Heart left ventricle (tissue), 16 donors: ENCODE measurements around the gene TM4SF20. TPM values are rescaled to one million over a fixed set of nuclear protein-coding genes. Genes with fewer than 3 reads are reported as not detected.

ENCODE experiments used
- ATAC-seq, 4 donors: fragments of 200-7000 bp; cut with Tn5 transposase; one replicate each; pipeline ENCODE4 v1.9.1; 2020 to 2022; ENCODE audit warnings: moderate library complexity in 4 of 4, mild to moderate bottlenecking in 3 of 4, moderate number of reproducible peaks in 1 of 4
- DNase-seq, 5 donors: peaks; one replicate each; pipeline ENCODE4 v3.0.0-alpha.2; 2020
- H3K27ac ChIP-seq, 12 donors: fragments of 200-600 bp; sonication (generic) in 4 of 12; one replicate each; pipeline versions ENCODE4 v1.5.0 to v1.8.0; 2016 to 2022; ENCODE audit warnings: mild to moderate bottlenecking in 2 of 12
- H3K27me3 ChIP-seq, 9 donors: fragments of 200-600 bp; sonication (generic) in 2 of 9; one replicate each; pipeline versions ENCODE4 v1.5.1 to v1.8.0; 2016 to 2022; ENCODE audit warnings: mild to moderate bottlenecking in 3 of 9
- H3K36me3 ChIP-seq, 9 donors: fragments of 200-600 bp; sonication (generic) in 2 of 9; one replicate each; pipeline versions ENCODE4 v1.5.0 to v1.8.0; 2018 to 2022; ENCODE audit warnings: mild to moderate bottlenecking in 2 of 9
- H3K4me1 ChIP-seq, 12 donors: fragments of 200-600 bp; sonication (generic) in 4 of 12; one replicate each; pipeline versions ENCODE4 v1.5.0 to v1.8.0; 2016 to 2022; ENCODE audit warnings: mild to moderate bottlenecking in 3 of 12
- H3K4me3 ChIP-seq, 12 donors: fragments of 200-600 bp; sonication (generic) in 4 of 12; one replicate each; pipeline versions ENCODE4 v1.5.0 to v1.8.0; 2017 to 2022; ENCODE audit warnings: mild to moderate bottlenecking in 9 of 12, moderate library complexity in 4 of 12
- H3K9me3 ChIP-seq, 12 donors: fragments of 200-600 bp; sonication (generic) in 4 of 12; one replicate each; pipeline versions ENCODE4 v1.5.0 to v1.8.0; 2016 to 2022; ENCODE audit warnings: mild to moderate bottlenecking in 1 of 12
- POLR2A ChIP-seq, 2 donors: fragments of 450-650 bp; IDR thresholded peaks; one replicate each; pipeline ENCODE4 v1.6.1; 2017; ENCODE audit warnings: antibody characterized with exemption in 2 of 2, mild to moderate bottlenecking in 2 of 2, moderate library complexity in 2 of 2
- WGBS, 4 donors: extraction: QIAGEN DNeasy Blood & Tissue Kit in 2 of 4; methylation state at CpG; one replicate each; pipeline versions ENCODE4 v1.1.5 to v1.1.7; 2013 to 2018; 5-methylcytosine and 5-hydroxymethylcytosine counted together
- intact Hi-C, 10 donors: fragments of 100-400 bp; cut with DNase I; formaldehyde crosslinking; loops; one replicate each; pipeline versions ENCODE4 v1.11.1 to v1.14.2; 2022
- polyA plus RNA-seq, 2 donors: library from polyadenylated mRNA; stranded (reverse); fragments of 200-250 nt; gene quantifications; one replicate each; pipeline ENCODE4 v1.2.3, GENCODE V29; 2013
- total RNA-seq, 9 donors: library from RNA; depleted of rRNA in 2 of 9; stranded (reverse); fragments of >200 nt in 2 of 9; fragmentation: NEBNext Ultra II Directional in 3 of 9; extraction: Animal tissue kit (Norgen Biotek cat#: 25700) in 3 of 9; gene quantifications; one replicate each; pipeline versions ENCODE4 v1.1.0 to v1.2.4, GENCODE V29; 2016 to 2023
- TF ChIP-seq, protein P1 (sequence below), 12 donors: fragments of 200-600 bp; sonication (generic) in 4 of 12; IDR thresholded peaks; one replicate each; pipeline versions ENCODE4 v1.5.0 to v1.8.0; 2018 to 2022; ENCODE audit warnings: antibody characterized with exemption in 12 of 12, mild to moderate bottlenecking in 5 of 12
- donor health status: ischemic (EF 13 %, LVEDD 7.1; RV severe dilation, severe dysfunction).
- donor health status: healthy with polysubstance abuse.
- donor health status: DM: no; HTN: yes; CAD: no.
- donor health status: DM: no; HTN: no; CAD: no.
- donor health status: ischemic (EF 25% LVEDD 6.9; RV normal size, moderate dysfunction).
- donor health status: ischemic (EF 25% LVEDD 5.7; RV mildly dilated, moderate dysfunction).
- donor health status: healthy.
- donor health status: DM: yes; HTN: yes; CAD: no.
- donor health status: ischemic (EF 35%, LVEDD 5.7; RV mildly dilated, moderate dysfunction).
- donor health status: nonischemic (EF 11% LVEDD 7.7; RV severe dilation, severe dysfunction).
- donor health status: DM: yes; HTN: yes; CAD: no.
- donor health status: PGD.
- donor health status: ischemic (EF 29% LVEDD 5.4; RV normal size, mild dysfunction).
- donor health status: nonischemic (EF 23%, LVEDD 6.1; RV moderate dilation, normal function).

The TM4SF20 gene
- total and polyA plus RNA-seq, 11 donors, result not detected

DNA sequence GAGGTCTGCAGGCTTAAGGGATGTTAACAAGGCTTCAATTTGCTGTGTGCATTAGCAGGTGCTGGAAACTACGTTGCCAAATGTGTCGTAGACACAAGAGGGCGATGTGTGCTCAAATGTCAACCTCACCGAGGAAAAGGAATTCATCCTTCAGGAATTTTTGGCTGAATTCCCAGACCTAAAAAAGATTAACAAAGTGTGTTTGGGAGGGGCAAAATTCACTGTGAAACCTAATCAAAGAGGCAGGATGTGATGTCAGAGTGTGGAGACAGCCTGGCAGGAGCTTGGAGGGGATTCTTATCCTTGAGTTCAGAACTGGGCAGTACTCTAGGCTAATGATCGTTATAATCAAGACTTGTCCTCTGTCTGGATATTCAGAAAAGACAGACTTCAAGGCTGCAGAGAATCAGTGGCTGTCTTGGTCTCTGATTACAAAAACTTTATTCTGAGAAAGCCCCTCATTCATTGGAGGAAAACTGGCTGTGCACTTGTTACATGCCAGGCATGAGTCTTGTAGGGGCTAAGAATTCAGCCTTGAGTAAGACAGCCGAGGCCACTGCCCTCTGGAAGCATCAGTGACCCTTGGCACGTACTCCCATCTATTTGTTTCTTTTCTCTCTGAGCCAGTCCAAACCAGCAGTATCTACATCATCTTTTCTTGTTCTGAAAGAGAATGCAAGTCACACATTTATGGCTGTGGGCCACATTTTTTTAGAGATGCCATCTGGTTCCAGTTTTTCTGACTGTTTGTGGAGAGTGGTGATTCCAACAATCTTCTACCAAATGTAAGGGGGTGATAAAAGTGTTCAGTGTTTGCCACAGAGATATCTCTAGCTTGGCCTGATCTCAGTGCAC, 27.3 kb upstream of the TM4SF20 start:
- DNase-seq (peak in 4 of 5 donors; percentile 66 to 72 (median 68)), ATAC-seq (peak; percentile 79 to 91 (median 88))
- Histone ChIP-seq H3K4me1 (peaks cover 0 to 39% (median 12%) of the 10 kb centered on the region in 12 donors), H3K27ac (peak overlapping the region; percentile 9 to 87 (median 64)), H3K36me3 (no peaks in the 10 kb centered on the region), H3K4me3 (no peak overlapping the region), H3K27me3 (no peaks in the 10 kb centered on the region), H3K9me3 (no peaks in the 10 kb centered on the region)
- 6 to 8% (median 7%) methylated on average over 7 of the region's 7 CpGs for WGBS, 4 donors
- intact Hi-C loops, result loop anchor here (1.0 to 10.0 kb wide), 10 partner anchors 46 to 478 kb away; partner anchors contain the start of gene AGFG1 (in 6 of the 10)
- TF ChIP-seq POLR2A (IDR thresholded peaks at IDR 0.05), result no peak
- TF ChIP-seq, protein P1, sequence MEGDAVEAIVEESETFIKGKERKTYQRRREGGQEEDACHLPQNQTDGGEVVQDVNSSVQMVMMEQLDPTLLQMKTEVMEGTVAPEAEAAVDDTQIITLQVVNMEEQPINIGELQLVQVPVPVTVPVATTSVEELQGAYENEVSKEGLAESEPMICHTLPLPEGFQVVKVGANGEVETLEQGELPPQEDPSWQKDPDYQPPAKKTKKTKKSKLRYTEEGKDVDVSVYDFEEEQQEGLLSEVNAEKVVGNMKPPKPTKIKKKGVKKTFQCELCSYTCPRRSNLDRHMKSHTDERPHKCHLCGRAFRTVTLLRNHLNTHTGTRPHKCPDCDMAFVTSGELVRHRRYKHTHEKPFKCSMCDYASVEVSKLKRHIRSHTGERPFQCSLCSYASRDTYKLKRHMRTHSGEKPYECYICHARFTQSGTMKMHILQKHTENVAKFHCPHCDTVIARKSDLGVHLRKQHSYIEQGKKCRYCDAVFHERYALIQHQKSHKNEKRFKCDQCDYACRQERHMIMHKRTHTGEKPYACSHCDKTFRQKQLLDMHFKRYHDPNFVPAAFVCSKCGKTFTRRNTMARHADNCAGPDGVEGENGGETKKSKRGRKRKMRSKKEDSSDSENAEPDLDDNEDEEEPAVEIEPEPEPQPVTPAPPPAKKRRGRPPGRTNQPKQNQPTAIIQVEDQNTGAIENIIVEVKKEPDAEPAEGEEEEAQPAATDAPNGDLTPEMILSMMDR (IDR thresholded peaks at IDR 0.05), result peak; percentile 48 to 84 (median 73)

DNA sequence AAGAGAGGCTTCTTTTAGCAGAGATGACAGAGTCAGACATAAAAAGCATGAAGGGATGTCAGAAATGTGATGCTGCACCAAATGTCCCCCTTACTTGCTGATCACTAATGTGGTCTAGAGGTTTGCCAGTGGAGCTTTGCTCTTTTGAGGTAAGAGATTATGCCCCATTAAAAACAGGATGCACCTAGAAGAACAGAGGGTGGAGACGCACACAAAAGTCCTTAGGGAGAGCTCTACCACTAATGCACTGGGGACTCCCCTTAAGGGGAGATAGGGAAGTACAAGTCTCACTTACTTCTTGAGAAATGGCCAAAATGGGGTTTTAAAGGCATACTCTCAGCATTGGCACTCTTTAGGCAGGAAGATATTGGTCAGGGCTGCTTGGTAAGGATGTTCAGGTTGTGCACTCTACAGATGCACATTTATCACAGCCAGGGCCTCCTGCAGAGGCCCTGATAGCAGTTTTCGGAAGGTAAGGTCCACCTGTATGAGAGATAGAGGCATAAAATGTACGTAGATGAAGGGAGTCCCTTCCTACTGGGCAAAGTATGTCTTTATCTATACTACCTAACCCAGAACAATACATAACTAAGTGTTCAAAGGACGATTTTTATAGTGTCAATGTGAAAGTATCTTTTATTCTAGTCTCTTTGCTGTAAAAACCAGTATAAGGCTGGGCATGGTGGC, 25.6 kb upstream of the TM4SF20 start:
- intact Hi-C loops, result loop anchor here in 7 of 10 donors (5.0 to 10.0 kb wide), 6 partner anchors 48 to 480 kb away; partner anchors contain the start of gene AGFG1 (in 3 of the 7)

DNA sequence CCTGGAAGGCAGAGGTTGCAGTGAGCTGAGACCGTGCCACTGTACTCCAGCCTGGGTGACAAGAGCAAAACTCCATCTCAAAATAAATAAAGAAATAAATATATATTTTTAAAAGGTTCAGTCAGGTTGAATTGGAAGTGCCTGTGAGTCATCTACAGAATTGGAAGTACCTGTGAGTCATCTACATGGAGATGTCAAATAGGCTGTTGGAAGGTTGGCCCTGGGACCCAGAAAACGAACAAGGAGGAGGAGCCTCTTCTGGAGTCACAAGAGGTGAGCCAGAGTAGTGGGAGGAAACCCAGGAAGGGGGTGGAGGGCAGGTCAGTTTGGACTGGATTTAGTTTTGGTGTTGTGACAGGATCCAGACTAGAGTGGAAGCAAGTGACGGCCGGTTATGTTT, 23.9 kb upstream of the TM4SF20 start:
- no peak for ATAC-seq
- 58 to 72% (median 62%) methylated on average over 4 of the region's 4 CpGs for WGBS, 4 donors
- H3K4me1 ChIP-seq, result peaks cover 0 to 26% (median 12%) of the 10 kb centered on the region in 12 donors
- no peak for TF ChIP-seq POLR2A (IDR thresholded peaks at IDR 0.05)
- TF ChIP-seq, protein P1 (IDR thresholded peaks at IDR 0.05), result no peak
- H3K4me3 ChIP-seq, result no peak overlapping the region
- H3K27me3 ChIP-seq, result no peaks in the 10 kb centered on the region
- H3K27ac ChIP-seq, result no peak overlapping the region
- intact Hi-C loops, result loop anchor here in 2 of 10 donors (10.0 kb wide), 2 partner anchors 462 to 482 kb away; no protein-coding TSS in a partner anchor
- no peak for DNase-seq
- no peaks in the 10 kb centered on the region for H3K9me3 ChIP-seq
- H3K36me3 ChIP-seq, result no peaks in the 10 kb centered on the region

More for the DNA sequence above, 25.6 kb upstream of the TM4SF20 start:
- 78 to 87% (median 84%) methylated on average over 4 of the region's 4 CpGs for WGBS, 4 donors
- DNase-seq, result no peak
- Histone ChIP-seq H3K27me3 (no peaks in the 10 kb centered on the region), H3K9me3 (no peaks in the 10 kb centered on the region), H3K4me1 (peaks cover 0 to 26% (median 12%) of the 10 kb centered on the region in 12 donors), H3K27ac (peak overlapping the region in 1 of 12 donors; percentile 58), H3K4me3 (no peak overlapping the region), H3K36me3 (no peaks in the 10 kb centered on the region)
- no peak for ATAC-seq
- TF ChIP-seq, protein P1 (IDR thresholded peaks at IDR 0.05), result no peak
- no peak for TF ChIP-seq POLR2A (IDR thresholded peaks at IDR 0.05)

DNA sequence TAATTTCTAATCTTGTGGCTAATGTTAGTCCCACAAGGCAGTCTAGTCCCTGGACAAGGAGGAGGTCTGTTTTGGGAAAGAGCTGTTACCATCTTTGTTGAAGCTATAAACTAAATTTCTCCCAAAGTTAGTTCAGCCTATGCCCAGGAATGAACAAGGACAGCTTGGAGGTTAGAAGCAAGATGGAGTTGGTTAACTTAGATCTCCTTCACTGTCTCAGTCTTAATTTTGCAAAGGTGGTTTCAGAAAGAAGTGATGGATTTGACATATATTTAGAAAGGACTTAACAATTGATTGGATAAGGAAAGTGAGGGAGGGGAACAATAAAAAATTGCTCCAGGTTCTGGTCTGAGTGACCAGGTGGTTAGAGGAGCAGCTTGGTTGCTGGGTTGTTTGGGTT, 23.2 kb upstream of the TM4SF20 start:
- ATAC-seq, result no peak
- intact Hi-C loops, result loop anchor here in 2 of 10 donors (10.0 kb wide), 2 partner anchors 462 to 482 kb away; no protein-coding TSS in a partner anchor
- TF ChIP-seq, protein P1 (IDR thresholded peaks at IDR 0.05), result no peak
- no peak for TF ChIP-seq POLR2A (IDR thresholded peaks at IDR 0.05)
- no peak for DNase-seq
- Histone ChIP-seq H3K4me3 (no peak overlapping the region), H3K4me1 (peaks cover 0 to 30% (median 12%) of the 10 kb centered on the region in 12 donors), H3K9me3 (no peaks in the 10 kb centered on the region), H3K36me3 (no peaks in the 10 kb centered on the region), H3K27me3 (no peaks in the 10 kb centered on the region), H3K27ac (no peak overlapping the region)
